ENCODE results near the gene NFKBIZ.

NFKBIZ gene

GRCh38 chr3:101890716-101891115, 41.4 kb downstream of the NFKBIZ start:
- H3K4me1 Mint-ChIP-seq: peaks cover 12% of the 10 kb centered on the region
- peaks cover 9% of the 10 kb centered on the region for H3K9me3 Mint-ChIP-seq
- no peak overlapping the region for H3K27ac Mint-ChIP-seq
- DNase-seq: no peak
- TF ChIP-seq, protein P1, sequence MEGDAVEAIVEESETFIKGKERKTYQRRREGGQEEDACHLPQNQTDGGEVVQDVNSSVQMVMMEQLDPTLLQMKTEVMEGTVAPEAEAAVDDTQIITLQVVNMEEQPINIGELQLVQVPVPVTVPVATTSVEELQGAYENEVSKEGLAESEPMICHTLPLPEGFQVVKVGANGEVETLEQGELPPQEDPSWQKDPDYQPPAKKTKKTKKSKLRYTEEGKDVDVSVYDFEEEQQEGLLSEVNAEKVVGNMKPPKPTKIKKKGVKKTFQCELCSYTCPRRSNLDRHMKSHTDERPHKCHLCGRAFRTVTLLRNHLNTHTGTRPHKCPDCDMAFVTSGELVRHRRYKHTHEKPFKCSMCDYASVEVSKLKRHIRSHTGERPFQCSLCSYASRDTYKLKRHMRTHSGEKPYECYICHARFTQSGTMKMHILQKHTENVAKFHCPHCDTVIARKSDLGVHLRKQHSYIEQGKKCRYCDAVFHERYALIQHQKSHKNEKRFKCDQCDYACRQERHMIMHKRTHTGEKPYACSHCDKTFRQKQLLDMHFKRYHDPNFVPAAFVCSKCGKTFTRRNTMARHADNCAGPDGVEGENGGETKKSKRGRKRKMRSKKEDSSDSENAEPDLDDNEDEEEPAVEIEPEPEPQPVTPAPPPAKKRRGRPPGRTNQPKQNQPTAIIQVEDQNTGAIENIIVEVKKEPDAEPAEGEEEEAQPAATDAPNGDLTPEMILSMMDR (IDR thresholded peaks at IDR 0.05): no peak
- H3K36me3 Mint-ChIP-seq (ENCODE audit: low read depth): no peaks in the 10 kb centered on the region
- peaks cover 4% of the 10 kb centered on the region for H3K27me3 Mint-ChIP-seq (ENCODE audit: low read depth, poor library complexity)
- H3K4me3 Mint-ChIP-seq: no peak overlapping the region

GRCh38 chr3:101892648-101893047, 43.3 kb downstream of the NFKBIZ start:
- TF ChIP-seq, protein P1 (IDR thresholded peaks at IDR 0.05): no peak
- Mint-ChIP-seq H3K27me3 (ENCODE audit: low read depth, poor library complexity) (no peaks in the 10 kb centered on the region), H3K36me3 (ENCODE audit: low read depth) (no peaks in the 10 kb centered on the region), H3K9me3 (peaks cover 17% of the 10 kb centered on the region), H3K4me1 (peaks cover 12% of the 10 kb centered on the region), H3K27ac (no peak overlapping the region), H3K4me3 (no peak overlapping the region)
- DNase-seq: no peak

- Mint-ChIP-seq H3K27me3 (ENCODE audit: low read depth, poor library complexity) (no peaks in the 10 kb centered on the region), H3K36me3 (ENCODE audit: low read depth) (no peaks in the 10 kb centered on the region), H3K4me1 (peaks cover 11% of the 10 kb centered on the region), H3K9me3 (peaks cover 17% of the 10 kb centered on the region), H3K27ac (no peak overlapping the region), H3K4me3 (no peak overlapping the region)
- TF ChIP-seq, protein P1 (IDR thresholded peaks at IDR 0.05): no peak
- no peak for DNase-seq
These were observed 46.9 kb downstream of the NFKBIZ start for GRCh38 chr3:101896083-101896757.

GRCh38 chr3:101897013-101897412, 47.7 kb downstream of the NFKBIZ start:
- TF ChIP-seq, protein P1 (IDR thresholded peaks at IDR 0.05): no peak
- no peak for DNase-seq
- Mint-ChIP-seq H3K27me3 (ENCODE audit: low read depth, poor library complexity) (no peaks in the 10 kb centered on the region), H3K4me3 (no peak overlapping the region), H3K4me1 (peaks cover 11% of the 10 kb centered on the region), H3K9me3 (peaks cover 17% of the 10 kb centered on the region), H3K36me3 (ENCODE audit: low read depth) (no peaks in the 10 kb centered on the region), H3K27ac (no peak overlapping the region)

DNA sequence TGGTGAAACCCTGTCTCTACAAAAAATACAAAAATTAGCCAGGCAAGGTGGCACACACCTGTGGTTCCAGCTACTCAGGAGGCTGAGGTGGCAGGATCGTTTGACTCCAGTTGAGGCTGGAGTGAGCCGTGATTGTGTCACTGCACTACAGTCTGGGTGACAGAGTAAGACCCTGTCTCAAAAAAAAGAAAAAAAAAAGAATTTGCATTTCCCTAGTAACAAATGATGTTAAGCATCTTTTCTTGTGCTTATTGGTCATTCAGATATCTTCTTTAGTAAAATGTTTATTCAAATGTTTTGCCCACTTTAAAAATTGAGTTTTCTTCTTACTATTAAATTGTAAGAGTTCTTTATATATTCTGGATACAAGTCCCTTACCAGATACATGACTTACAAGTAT, 48.7 kb downstream of the NFKBIZ start:
- peaks cover 17% of the 10 kb centered on the region for H3K9me3 Mint-ChIP-seq
- H3K36me3 Mint-ChIP-seq (ENCODE audit: low read depth): no peaks in the 10 kb centered on the region
- no peak for DNase-seq
- H3K4me1 Mint-ChIP-seq: peaks cover 11% of the 10 kb centered on the region
- H3K4me3 Mint-ChIP-seq: no peak overlapping the region
- TF ChIP-seq, protein P1 (IDR thresholded peaks at IDR 0.05): no peak
- no peak overlapping the region for H3K27ac Mint-ChIP-seq
- no peaks in the 10 kb centered on the region for H3K27me3 Mint-ChIP-seq (ENCODE audit: low read depth, poor library complexity)

- Mint-ChIP-seq H3K4me1 (peaks cover 11% of the 10 kb centered on the region), H3K9me3 (peaks cover 17% of the 10 kb centered on the region), H3K27me3 (ENCODE audit: low read depth, poor library complexity) (no peaks in the 10 kb centered on the region), H3K36me3 (ENCODE audit: low read depth) (no peaks in the 10 kb centered on the region), H3K4me3 (no peak overlapping the region), H3K27ac (no peak overlapping the region)
- no peak for DNase-seq
- TF ChIP-seq, protein P1 (IDR thresholded peaks at IDR 0.05): no peak
These were observed 49.4 kb downstream of the NFKBIZ start for GRCh38 chr3:101898752-101899169.
